K562 (cell line): ENCODE measurements around the gene LY6G6D. TPM values are rescaled to one million over a fixed set of nuclear protein-coding genes. Genes with fewer than 3 reads are reported as not detected.

ENCODE experiments used
- CBX8 ChIP-seq: fragments of 200-600 bp; sonication (generic); IDR thresholded peaks from 2 replicates; pipeline ENCODE4 v1.6.1; 2012; ENCODE audit warnings: borderline replicate concordance, mixed run types, low read depth, mild to moderate bottlenecking, moderate library complexity, mixed read lengths, low read length, control low read depth, inconsistent platforms; ENCODE audit not compliant: poor library complexity, severe bottlenecking; ENCODE audit errors: extremely low read depth
- DEAF1 ChIP-seq: fragments of 450-650 bp; formaldehyde crosslinking; IDR thresholded peaks from 2 replicates; pipeline ENCODE4 v1.4.0; 2020; ENCODE audit warnings: mild to moderate bottlenecking, moderate library complexity
- GTF3C2 ChIP-seq: IDR thresholded peaks from 3 replicates; pipeline ENCODE4 v1.6.1; 2011; ENCODE audit warnings: borderline replicate concordance, mild to moderate bottlenecking, moderate library complexity; ENCODE audit not compliant: insufficient read length; ENCODE audit errors: extremely low read depth
- KLF6 ChIP-seq: fragments of 250-450 bp; sonication (Bioruptor Pico); IDR thresholded peaks from 2 replicates; pipeline ENCODE4 v1.4.0; 2020; ENCODE audit warnings: mild to moderate bottlenecking, moderate library complexity, borderline replicate concordance
- MECOM ChIP-seq: fragments of 250-450 bp; sonication (Bioruptor Pico); IDR thresholded peaks from 2 replicates; pipeline ENCODE4 v1.8.0; 2022; ENCODE audit warnings: inconsistent platforms
- NR2C1 ChIP-seq, 2 experiments: fragments of 450-650 bp; IDR thresholded peaks; 2 replicates each; pipeline ENCODE4 v1.6.1; 2017; ENCODE audit warnings: mild to moderate bottlenecking in 2 of 2, antibody characterized with exemption in 1 of 2, inconsistent platforms in 1 of 2, missing compliant biosample characterization in 1 of 2, missing genetic modification characterization in 1 of 2
- RHOXF2B ChIP-seq: fragments of 250-450 bp; sonication (Bioruptor Pico); conservative IDR thresholded peaks from 2 replicates; pipeline ENCODE4 v1.5.1; 2021
- SREBF2 ChIP-seq: sonication (generic); formaldehyde crosslinking; IDR thresholded peaks from 2 replicates; pipeline ENCODE4 v1.4.0; 2020; ENCODE audit warnings: mild to moderate bottlenecking, missing genetic modification reagents
- TCF15 ChIP-seq: fragments of 250-450 bp; sonication (Bioruptor Pico); IDR thresholded peaks from 2 replicates; pipeline ENCODE4 v1.8.0; 2022; ENCODE audit warnings: moderate library complexity, mild to moderate bottlenecking, inconsistent platforms
- ZBTB11 ChIP-seq, 3 experiments: fragments of 200-800 bp in 1 of 3; fragments of 250-450 bp in 1 of 3; fragments of 450-650 bp in 1 of 3; sonication (Bioruptor Pico) in 1 of 3; sonication (Bioruptor generic) in 1 of 3; formaldehyde crosslinking in 1 of 3; IDR thresholded peaks; 2 replicates each; pipeline versions ENCODE4 v1.6.1 to v1.8.0; 2016 to 2022; ENCODE audit warnings: mild to moderate bottlenecking in 2 of 3, missing genetic modification characterization in 2 of 3, missing compliant biosample characterization in 1 of 3, moderate library complexity in 1 of 3
- ZBTB34 ChIP-seq: fragments of 250-450 bp; sonication (Bioruptor Pico); IDR thresholded peaks from 2 replicates; pipeline ENCODE4 v1.8.0; 2021; ENCODE audit warnings: mild to moderate bottlenecking, moderate library complexity
- polyA plus RNA-seq, 8 experiments: library from polyadenylated mRNA; depleted of rRNA in 4 of 8; stranded (reverse) in 5 of 8; unstranded in 3 of 8; fragments of >200 nt; fragmentation: Nextera tagmentation in 2 of 8; fragmentation: Illumina TruSeq in 1 of 8; extraction: Ambion mirVana in 2 of 8; extraction: Trizol in 1 of 8; gene quantifications; 2 replicates each; pipeline versions ENCODE4 v1.2.1 to v1.2.3, GENCODE V29; 2011 to 2014; ENCODE audit warnings: inconsistent platforms in 1 of 8, missing spikeins in 1 of 8
- total RNA-seq, 7 experiments: library from RNA; depleted of rRNA in 6 of 7; stranded (reverse); fragments of >200 nt in 6 of 7; fragmentation: Illumina TruSeq in 2 of 7; extraction: Trizol in 2 of 7; gene quantifications; 2 replicates each; pipeline versions ENCODE4 v1.2.1 to v1.2.3, GENCODE V29; 2011 to 2021; ENCODE audit warnings: low replicate concordance in 1 of 7

The LY6G6D gene
- total and polyA plus RNA-seq, 9 of the 15 experiments (the other 6 are each of a cell fraction or from before 2014, with no cell fraction given): 0.30 to 0.38 TPM; not detected in 7

GRCh38 chr6:31725502-31726350 lies 10.6 kb downstream of the LY6G6D start (continued):
- TF ChIP-seq GTF3C2: no peak
- TF ChIP-seq KLF6 (CRISPR knock-in tag): peak; percentile 88; the same call in 1 of the 2 replicates
- TF ChIP-seq DEAF1 (CRISPR knock-in tag): peak; percentile 34; the same call in 1 of the 2 replicates
- peak; percentile 78; the same call in 1 of the 2 replicates for TF ChIP-seq MECOM (CRISPR knock-in tag)
- 0 out of 6 replicates have a peak, but pooled peaks of 1 of the 3 experiments have one; percentile 33 for TF ChIP-seq ZBTB11 (CRISPR knock-in tag; IDR thresholded peaks at IDR 0.05)
- TF ChIP-seq TCF15 (CRISPR knock-in tag): 0 out of 2 replicates have a peak, but pooled peaks have one; percentile 66
- 0 out of 2 replicates have a peak, but pooled peaks have one; percentile 22 for TF ChIP-seq SREBF2 (CRISPR knock-in tag)
- TF ChIP-seq NR2C1 (IDR thresholded peaks at IDR 0.05): no peak
- TF ChIP-seq NR2C1 (tag; IDR thresholded peaks at IDR 0.05): peak; percentile 34; the same call in 1 of the 2 replicates
- no peak for TF ChIP-seq ZBTB34 (CRISPR knock-in tag)
- no peak for TF ChIP-seq CBX8
- TF ChIP-seq RHOXF2B (CRISPR knock-in tag): 0 out of 2 replicates have a peak, but pooled peaks have one; percentile 58
